ENCODE measurements around the gene ARFGEF3. TPM values are rescaled to one million over a fixed set of nuclear protein-coding genes. Genes with fewer than 3 reads are reported as not detected.

ARFGEF3 gene
- polyA plus RNA-seq, 1 of the 3 experiments (the other 2 are of a cell fraction) = not detected

DNA sequence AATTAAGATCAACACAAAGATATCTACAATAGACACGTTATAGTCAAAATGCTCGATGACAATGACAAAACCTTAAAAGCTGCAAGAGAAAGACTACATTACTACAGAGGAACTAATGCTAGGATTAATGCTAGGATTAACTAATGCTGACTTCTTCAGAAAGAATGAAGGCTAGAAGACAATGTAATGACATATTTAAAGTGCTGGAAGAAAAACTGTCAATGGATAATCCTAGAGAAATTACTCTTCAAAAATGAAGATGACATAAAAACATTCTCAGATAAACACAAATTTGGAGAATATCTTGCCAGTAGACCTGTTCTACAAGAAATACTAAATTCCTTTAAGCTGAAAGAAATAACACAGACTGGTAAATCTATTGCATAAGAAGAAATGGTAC is 140.8 kb downstream of the ARFGEF3 start (continued):
- TF ChIP-seq SMC3 (IDR thresholded peaks at IDR 0.05; ENCODE audit: low read depth, low read length) (no peak), TEAD4 (IDR thresholded peaks at IDR 0.05; ENCODE audit: borderline replicate concordance, insufficient read depth) (no peak), YY1 (IDR thresholded peaks at IDR 0.05; ENCODE audit: low read depth) (no peak)

GRCh38 chr6:138307352-138307751 is 145.6 kb downstream of the ARFGEF3 start:
- no peak for DNase-seq
- 14% methylated on average over 1 of the region's 1 CpG for WGBS (ENCODE audit: low lambda C conversion rate)
- POLR2A ChIA-PET = no interaction called here

More at GRCh38 chr6:138307352-138307751, 145.6 kb downstream of the ARFGEF3 start:
- Histone ChIP-seq H3K9me3 (no peaks in the 10 kb centered on the region), H3K9me2 (no peaks in the 10 kb centered on the region), H3K4me3 (ENCODE audit: low read depth in 2 of 2, low read length in 1 of 2) (no peak overlapping the region), H3F3A (replicated peaks; ENCODE audit: insufficient read depth) (no peaks in the 10 kb centered on the region), H3K4me1 (ENCODE audit: control insufficient read depth in 1 of 2, insufficient read depth in 2 of 2, low read depth in 1 of 2, low read length in 1 of 2) (no peaks in the 10 kb centered on the region), H3K36me3 (replicated peaks in 1 of 2; ENCODE audit: control insufficient read depth in 1 of 2, insufficient read depth in 2 of 2, low read length in 1 of 2) (no peaks in the 10 kb centered on the region), H2AFZ (ENCODE audit: low read depth) (no peak overlapping the region), H3K4me2 (no peak overlapping the region), H4K20me1 (ENCODE audit: insufficient read depth) (no peaks in the 10 kb centered on the region), H3K79me2 (ENCODE audit: insufficient read depth) (no peaks in the 10 kb centered on the region), H3K27me3 (ENCODE audit: insufficient read depth) (no peaks in the 10 kb centered on the region), H3K9ac (no peak overlapping the region), H3K27ac (ENCODE audit: low read depth in 2 of 2, low read length in 1 of 2) (no peak overlapping the region)
- TF ChIP-seq RAD21 (IDR thresholded peaks at IDR 0.05; ENCODE audit: low read length) = no peak
- TF ChIP-seq CHD2 (IDR thresholded peaks at IDR 0.05; ENCODE audit: low read length, partially characterized antibody) = no peak
- TF ChIP-seq JUND (IDR thresholded peaks at IDR 0.05) = no peak
- TF ChIP-seq TEAD4 (IDR thresholded peaks at IDR 0.05; ENCODE audit: borderline replicate concordance, insufficient read depth) = no peak
- TF ChIP-seq, protein P1, sequence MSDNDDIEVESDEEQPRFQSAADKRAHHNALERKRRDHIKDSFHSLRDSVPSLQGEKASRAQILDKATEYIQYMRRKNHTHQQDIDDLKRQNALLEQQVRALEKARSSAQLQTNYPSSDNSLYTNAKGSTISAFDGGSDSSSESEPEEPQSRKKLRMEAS (IDR thresholded peaks at IDR 0.05; ENCODE audit: low read depth) = no peak
- no peak for TF ChIP-seq MEF2A (IDR thresholded peaks at IDR 0.05; ENCODE audit: borderline replicate concordance, low read depth)
- no peak for TF ChIP-seq NFIC (IDR thresholded peaks at IDR 0.05; ENCODE audit: borderline replicate concordance)
- TF ChIP-seq TCF12 (IDR thresholded peaks at IDR 0.05) = no peak
- TF ChIP-seq FOXM1 (IDR thresholded peaks at IDR 0.05; ENCODE audit: low read depth) = no peak
- no peak for TF ChIP-seq TAF1 (IDR thresholded peaks at IDR 0.05; ENCODE audit: borderline replicate concordance, low read depth, low read length)
- TF ChIP-seq USF2 (IDR thresholded peaks at IDR 0.05; ENCODE audit: borderline replicate concordance, low read depth, low read length) = no peak
- TF ChIP-seq YY1 (IDR thresholded peaks at IDR 0.05; ENCODE audit: low read depth) = no peak
- TF ChIP-seq RXRA (IDR thresholded peaks at IDR 0.05; ENCODE audit: borderline replicate concordance, low read depth) = no peak
- no peak for TF ChIP-seq NRF1 (IDR thresholded peaks at IDR 0.05; ENCODE audit: low read depth, low read length)
- TF ChIP-seq ZBTB33 (IDR thresholded peaks at IDR 0.05; ENCODE audit: borderline replicate concordance, low read depth) = no peak
- no peak for TF ChIP-seq FOSL2 (IDR thresholded peaks at IDR 0.05; ENCODE audit: borderline replicate concordance, low read depth)
- no peak for TF ChIP-seq GABPA (IDR thresholded peaks at IDR 0.05; ENCODE audit: low read depth)
- CTCF ChIA-PET = no interaction called here
